Medulla oblongata (tissue), 1 donor: Measurements from ENCODE around the gene KCNN3.
"Not testable (repeated sequence)": the region's sequence is repeated elsewhere in the genome, so short reads cannot be mapped to it uniquely, and the experiment has no call there.

ENCODE experiments used
- DNase-seq: peaks from one replicate; pipeline ENCODE4 v3.0.0-alpha.2; 2015; ENCODE audit errors: extremely low spot score

KCNN3 gene

DNA sequence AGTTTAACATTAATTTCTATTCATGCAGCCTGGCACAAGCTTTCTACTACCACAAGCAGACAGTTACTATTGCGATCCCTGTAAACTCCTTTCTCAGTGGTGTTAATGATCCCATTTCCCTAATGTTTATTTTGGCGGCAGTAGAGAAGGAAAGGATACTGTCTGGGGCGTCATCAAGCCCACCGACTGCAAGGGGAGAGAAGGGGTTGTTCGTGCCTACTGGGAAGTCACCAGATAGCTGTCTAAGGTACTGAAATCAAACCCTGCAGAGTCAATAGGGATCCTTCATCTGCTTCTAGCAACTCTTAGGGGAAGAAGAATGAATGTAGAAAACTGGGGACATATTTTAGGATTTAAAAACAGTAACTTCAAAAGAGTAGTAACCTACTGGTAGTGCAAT is 166.9 kb downstream of the KCNN3 start:
- no peak for DNase-seq

- no peak for DNase-seq
These were observed 171.6 kb downstream of the KCNN3 start for GRCh38 chr1:154698320-154699096.

DNA sequence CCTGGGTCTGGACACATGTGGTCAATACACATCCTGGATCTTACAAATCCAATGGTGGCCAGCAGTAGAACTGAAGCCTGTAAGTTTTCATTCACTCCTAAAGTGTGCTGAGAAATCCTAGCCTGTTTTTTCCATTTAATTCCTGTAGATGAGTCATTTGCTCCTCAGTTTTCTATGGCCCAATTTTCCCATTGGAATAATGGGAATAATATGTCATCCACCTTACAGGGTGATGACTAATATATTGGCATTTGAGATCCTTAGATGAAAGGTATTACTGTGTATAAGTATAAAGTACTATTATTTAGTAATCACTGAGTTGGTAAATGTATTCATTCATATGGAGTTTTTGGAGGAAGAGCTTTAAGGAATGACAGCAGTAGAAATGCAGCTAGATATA is 172.4 kb downstream of the KCNN3 start:
- DNase-seq, result no peak

- DNase-seq, result peak; percentile 32
These were observed 173.6 kb downstream of the KCNN3 start for GRCh38 chr1:154696456-154696855.

DNA sequence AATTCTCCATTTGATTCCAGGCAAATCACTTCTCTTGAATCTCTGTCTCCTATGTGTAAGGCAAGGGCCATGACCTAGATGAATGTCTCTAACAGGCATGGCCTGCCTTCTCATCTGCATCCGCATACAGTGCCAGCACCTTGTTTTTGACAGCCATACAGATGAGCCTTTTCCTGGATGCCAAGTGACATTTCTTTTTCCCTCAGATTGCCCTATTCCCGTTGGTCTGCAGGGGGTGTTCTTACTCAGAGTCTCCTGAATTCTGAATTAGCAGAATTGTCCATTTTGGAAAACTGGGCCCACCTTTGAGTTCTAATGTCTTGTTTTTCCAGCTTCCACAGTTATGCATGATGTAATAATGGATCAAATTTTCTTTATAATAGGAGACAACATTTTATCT is 174.1 kb downstream of the KCNN3 start:
- DNase-seq, result peak; percentile 27

DNA sequence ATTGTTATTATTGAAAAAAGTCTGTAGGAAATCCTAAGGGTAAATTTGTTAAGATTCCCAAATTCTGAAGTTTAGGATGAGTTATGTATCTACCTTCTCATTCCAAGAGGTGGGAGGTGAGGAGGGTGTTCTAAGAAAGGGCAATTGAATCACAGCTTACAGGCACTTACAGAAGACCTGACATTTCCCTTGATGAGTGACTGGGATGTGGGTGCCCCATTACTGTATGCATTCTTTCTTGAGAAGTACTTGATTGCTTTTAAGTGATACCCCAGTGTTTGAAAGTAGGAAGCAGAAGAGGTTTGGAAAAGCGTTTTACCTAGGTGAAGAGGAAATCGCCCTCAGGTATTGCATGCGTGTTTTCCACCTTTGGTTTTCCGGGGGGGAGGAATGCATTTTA is 175.1 kb downstream of the KCNN3 start:
- DNase-seq, result no peak

GRCh38 chr1:154689083-154689482 is 181.0 kb downstream of the KCNN3 start:
- no peak for DNase-seq

GRCh38 chr1:154686507-154686906 is 183.6 kb downstream of the KCNN3 start:
- no peak for DNase-seq

DNA sequence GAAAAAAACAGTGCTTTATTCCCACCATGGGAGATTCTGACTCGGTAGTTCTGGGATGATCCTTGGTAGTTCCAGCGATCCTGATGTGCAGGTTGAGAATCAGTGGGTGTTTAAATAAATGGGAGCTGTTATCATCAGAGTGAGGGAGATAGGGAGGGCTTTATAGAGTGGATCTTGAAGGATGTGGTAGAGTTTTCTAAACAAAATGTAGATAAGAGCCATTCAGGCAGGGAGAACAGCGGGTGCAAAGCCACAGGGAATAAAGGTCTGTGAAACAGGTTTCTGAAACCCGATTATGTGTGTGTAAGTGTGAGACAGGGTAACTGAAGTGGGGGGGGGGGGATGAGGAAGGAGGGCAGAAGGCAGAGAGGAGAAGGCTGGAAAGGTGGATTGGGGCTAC is 186.3 kb downstream of the KCNN3 start:
- no peak for DNase-seq

DNA sequence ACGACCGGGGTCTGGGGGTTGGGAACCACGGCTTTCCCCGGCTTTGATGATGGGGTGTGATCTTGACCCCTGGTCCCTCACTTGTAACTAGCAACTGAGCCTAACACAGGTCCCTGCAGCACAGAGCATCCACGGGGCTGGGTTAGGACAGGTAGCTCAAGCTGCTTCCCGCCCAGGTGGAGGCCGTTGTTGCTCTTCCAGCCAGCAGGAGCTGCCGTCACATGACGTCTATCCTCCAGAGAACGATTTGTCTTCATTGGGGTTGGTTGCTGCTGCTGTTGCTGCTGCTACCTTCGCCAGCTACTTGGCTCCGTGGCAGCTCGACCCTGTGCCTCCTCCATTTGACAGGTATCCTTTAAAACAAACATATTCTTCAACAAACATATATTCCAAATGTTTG is 187.8 kb downstream of the KCNN3 start:
- DNase-seq, result no peak

GRCh38 chr1:154677844-154678243 is 192.2 kb downstream of the KCNN3 start:
- DNase-seq, result not testable (repeated sequence)

GRCh38 chr1:154676847-154677246 is 193.2 kb downstream of the KCNN3 start:
- not testable (repeated sequence) for DNase-seq

GRCh38 chr1:154674456-154674855 is 195.6 kb downstream of the KCNN3 start:
- not testable (repeated sequence) for DNase-seq

DNA sequence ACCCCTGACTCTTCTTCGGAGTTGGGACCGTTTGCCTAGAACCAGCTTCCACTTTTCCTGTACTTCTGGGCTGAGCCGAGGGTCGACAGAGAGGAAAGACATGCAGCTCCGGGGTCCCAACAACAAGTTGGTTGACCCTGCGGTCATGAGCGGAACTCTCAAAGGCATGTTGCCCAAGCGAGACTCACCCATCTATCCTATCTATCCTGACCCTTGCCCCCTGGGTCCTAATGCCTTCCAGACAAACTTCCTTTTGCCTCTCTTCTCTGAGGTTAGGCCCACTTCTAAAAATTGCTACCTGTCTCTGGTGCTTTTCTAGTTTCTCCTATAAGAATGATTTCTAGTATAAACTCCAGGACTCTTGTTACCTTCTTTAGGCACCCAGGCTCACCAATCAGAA is 197.8 kb downstream of the KCNN3 start:
- DNase-seq, result not testable (repeated sequence)

DNA sequence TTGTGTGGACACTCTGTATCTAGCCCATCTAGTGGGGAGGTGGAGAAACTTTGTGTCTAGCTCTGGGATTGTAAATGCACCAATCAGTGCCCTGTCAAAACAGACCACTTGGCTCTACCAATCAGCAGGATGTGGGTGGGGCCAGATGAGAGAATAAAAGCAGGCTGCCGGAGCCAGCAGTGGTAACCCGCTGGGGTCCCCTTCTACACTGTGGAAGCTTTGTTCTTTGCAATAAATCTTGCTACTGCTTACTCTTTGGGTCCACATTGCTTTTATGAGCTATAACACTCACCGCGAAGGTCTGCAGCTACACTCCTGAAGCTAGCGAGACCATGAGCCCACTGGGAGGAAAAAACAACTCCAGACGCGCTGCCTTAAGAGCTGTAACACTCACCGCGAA is 198.7 kb downstream of the KCNN3 start:
- not testable (repeated sequence) for DNase-seq

- DNase-seq, result not testable (repeated sequence)
These were observed 199.5 kb downstream of the KCNN3 start for GRCh38 chr1:154670310-154671270.

DNA sequence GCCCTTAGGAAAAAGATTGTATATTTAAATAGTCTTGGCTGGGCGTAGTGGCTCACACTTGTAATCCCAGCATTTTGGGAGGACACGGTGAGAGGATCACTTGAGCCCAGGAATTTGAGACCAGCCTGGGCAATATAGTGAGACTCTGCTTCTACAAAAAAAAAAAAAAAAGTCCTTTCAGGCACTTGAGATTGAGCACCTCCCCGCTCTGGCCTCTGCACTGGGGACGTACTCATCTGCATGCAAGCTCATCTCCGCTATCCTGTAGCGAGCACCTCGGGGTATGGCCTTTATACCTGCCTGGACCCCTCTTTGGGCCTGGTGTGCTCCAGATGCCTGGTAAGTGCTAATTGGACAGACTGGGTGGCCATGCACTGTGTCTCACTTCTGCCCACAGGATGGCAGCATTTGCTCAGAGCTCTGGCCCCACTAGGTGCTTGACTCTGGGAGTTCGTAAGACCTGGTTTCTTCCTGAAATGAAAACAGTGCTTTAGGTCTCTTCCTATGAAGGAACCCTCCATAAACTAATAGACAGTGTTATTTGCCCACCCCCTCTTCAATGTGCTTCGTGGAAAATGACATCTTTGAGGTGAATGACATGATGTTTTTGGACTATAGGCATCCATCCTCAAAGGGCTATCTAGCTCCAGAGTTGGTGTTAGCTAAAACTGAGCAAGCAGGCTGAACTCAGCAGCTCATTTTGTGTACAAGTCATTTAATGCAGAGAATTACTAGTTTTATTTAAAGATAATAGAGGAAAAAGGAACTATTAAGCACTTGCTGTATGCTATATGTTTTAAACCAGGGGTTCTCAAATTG is 200.4 kb downstream of the KCNN3 start:
- peak; percentile 89 for DNase-seq

- DNase-seq, result no peak
These were observed 203.9 kb downstream of the KCNN3 start for GRCh38 chr1:154666051-154666790.

DNA sequence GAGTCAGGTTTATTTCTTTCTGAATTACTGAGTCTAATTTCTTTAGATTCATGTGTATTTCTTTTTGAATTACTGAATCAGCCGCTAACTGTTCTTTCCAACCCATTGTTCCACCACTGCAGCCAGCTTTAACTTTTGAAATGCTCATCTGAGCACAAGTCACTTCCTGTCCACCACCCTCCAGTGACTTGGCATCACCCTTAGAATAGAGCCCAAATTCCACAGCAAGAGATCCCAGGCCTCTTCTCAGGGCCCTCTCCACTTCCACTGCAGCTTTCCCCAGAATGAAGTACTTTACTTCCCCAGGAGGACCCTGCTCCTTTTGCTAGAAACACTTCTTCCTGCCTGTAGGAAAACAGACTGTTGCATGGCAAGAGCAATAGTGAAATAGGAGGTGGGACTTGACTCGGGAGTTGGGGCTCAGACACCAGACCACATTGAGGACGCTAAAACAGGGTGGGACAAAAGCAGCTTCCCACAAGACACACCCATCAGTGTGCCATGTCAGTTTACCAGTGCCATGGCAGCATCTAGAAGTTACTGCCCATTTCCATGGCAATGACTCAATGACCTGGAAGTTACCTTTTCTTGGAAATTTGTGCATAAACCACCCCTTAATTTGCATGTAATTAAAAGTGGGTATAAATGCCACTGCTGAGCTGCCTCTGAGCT is 205.6 kb downstream of the KCNN3 start:
- no peak for DNase-seq

DNA sequence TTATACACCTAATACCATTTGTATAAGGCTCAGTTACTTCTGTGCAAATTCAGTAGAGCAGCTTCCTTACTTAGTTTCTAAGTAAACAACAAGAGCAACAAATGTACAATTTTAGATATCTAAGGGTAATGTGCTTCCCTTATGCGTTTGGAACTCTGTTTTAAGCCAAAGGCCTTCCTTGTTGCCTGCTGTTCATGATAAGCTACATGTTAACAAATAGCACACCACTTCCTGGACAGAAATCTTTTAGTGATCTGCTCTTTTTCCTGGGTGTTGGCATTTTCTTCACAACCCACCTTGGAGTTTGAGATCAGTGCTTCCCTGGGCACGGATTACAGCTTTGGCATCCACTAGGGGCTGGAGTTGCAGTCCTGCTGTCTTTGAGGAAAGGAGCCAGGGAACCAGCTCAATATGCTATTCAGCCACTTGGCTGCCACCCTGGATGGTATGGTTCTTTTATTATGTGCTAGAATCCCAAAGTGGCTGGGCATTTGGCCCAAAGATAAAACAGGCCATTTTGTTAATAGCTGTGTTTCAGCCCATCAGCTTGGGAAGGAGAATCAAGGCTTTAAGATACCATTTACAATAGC is 206.5 kb downstream of the KCNN3 start:
- no peak for DNase-seq
